Calu3 (cell line): ENCODE measurements around the gene PLEKHM3. TPM values are rescaled to one million over a fixed set of nuclear protein-coding genes. Genes with fewer than 3 reads are reported as not detected.

Experiments used
- BruUV-seq: library from RNA; stranded (reverse); fragments of 400-500 nt; replicated peaks from 2 replicates; lab custom pipeline; 2021; lab: Mats Ljungman, UMichigan
- CTCF ChIA-PET: fragments of 300-600 bp; sonication (Branson Sonifier 250); formaldehyde crosslinking; loops from one replicate; lab custom pipeline; 2022; ENCODE audit warnings: antibody characterized with exemption; lab: Charles Lee
- DNase-seq: peaks from one replicate; pipeline ENCODE4 v3.0.0; 2022
- H3K27ac Mint-ChIP-seq: one replicate; pipeline ENCODE4 v1.8.0; 2022; ENCODE audit warnings: mixed read lengths; ENCODE audit not compliant: unreplicated experiment
- H3K27me3 Mint-ChIP-seq: one replicate; pipeline ENCODE4 v1.8.0; 2022; ENCODE audit warnings: mixed read lengths; ENCODE audit not compliant: unreplicated experiment
- H3K36me3 Mint-ChIP-seq: one replicate; pipeline ENCODE4 v1.8.0; 2022; ENCODE audit warnings: mild to moderate bottlenecking, moderate library complexity, mixed read lengths; ENCODE audit not compliant: insufficient read depth, unreplicated experiment
- H3K4me1 Mint-ChIP-seq: one replicate; pipeline ENCODE4 v1.8.0; 2022; ENCODE audit warnings: mild to moderate bottlenecking, low read depth, mixed read lengths; ENCODE audit not compliant: unreplicated experiment
- H3K4me3 Mint-ChIP-seq: one replicate; pipeline ENCODE4 v1.8.0; 2022; ENCODE audit warnings: mild to moderate bottlenecking, low read depth, moderate library complexity, mixed read lengths; ENCODE audit not compliant: unreplicated experiment
- H3K9me3 Mint-ChIP-seq: one replicate; pipeline ENCODE4 v1.8.0; 2022; ENCODE audit warnings: low read depth, mixed read lengths; ENCODE audit not compliant: unreplicated experiment
- intact Hi-C: fragments of 100-400 bp; cut with micrococcal nuclease; formaldehyde crosslinking; loops from one replicate; pipeline ENCODE4 v1.10.0; 2022; ENCODE audit not compliant: unreplicated experiment
- total RNA-seq: library from RNA; stranded (reverse); gene quantifications from 2 replicates; pipeline ENCODE4 v1.2.3, GENCODE V29; 2022
- TF ChIP-seq, protein P1 (sequence below): fragments of 200-600 bp; IDR thresholded peaks from one replicate; pipeline ENCODE4 v1.8.0; 2022; ENCODE audit warnings: antibody characterized with exemption; ENCODE audit not compliant: unreplicated experiment

Gene PLEKHM3
- total RNA-seq, 1 experiment from 2014 or later = 8.0 TPM

DNA sequence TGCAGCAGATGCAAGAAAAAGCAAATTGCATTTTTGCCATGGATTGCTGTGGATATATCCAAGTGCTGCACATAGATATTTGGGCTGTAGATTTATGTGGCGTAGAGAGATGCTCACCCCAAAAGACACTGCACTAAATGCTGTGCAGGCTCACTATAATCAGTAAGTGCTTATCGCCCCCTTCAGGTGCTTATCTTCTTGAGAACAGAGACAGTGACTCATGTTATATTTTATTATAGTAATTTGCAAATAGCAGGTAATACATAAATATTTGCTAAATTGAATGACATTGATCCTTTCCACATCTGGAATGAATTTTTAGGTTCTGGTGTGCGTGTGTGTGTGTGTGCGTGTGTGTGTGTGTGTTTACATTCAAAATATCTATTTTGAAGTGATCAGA lies 36.8 kb upstream of the PLEKHM3 start:
- H3K4me1 Mint-ChIP-seq = peaks cover 8% of the 10 kb centered on the region
- H3K36me3 Mint-ChIP-seq = no peaks in the 10 kb centered on the region
- H3K27ac Mint-ChIP-seq = no peak overlapping the region
- intact Hi-C loops = loop anchor here (1.0 kb wide), 1 partner anchor 316 kb away; no protein-coding TSS in a partner anchor
- TF ChIP-seq, protein P1, sequence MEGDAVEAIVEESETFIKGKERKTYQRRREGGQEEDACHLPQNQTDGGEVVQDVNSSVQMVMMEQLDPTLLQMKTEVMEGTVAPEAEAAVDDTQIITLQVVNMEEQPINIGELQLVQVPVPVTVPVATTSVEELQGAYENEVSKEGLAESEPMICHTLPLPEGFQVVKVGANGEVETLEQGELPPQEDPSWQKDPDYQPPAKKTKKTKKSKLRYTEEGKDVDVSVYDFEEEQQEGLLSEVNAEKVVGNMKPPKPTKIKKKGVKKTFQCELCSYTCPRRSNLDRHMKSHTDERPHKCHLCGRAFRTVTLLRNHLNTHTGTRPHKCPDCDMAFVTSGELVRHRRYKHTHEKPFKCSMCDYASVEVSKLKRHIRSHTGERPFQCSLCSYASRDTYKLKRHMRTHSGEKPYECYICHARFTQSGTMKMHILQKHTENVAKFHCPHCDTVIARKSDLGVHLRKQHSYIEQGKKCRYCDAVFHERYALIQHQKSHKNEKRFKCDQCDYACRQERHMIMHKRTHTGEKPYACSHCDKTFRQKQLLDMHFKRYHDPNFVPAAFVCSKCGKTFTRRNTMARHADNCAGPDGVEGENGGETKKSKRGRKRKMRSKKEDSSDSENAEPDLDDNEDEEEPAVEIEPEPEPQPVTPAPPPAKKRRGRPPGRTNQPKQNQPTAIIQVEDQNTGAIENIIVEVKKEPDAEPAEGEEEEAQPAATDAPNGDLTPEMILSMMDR = peak; percentile 35
- CTCF ChIA-PET = no interaction called here
- H3K27me3 Mint-ChIP-seq = peaks cover 18% of the 10 kb centered on the region
- no peak overlapping the region for H3K4me3 Mint-ChIP-seq
- no peaks in the 10 kb centered on the region for H3K9me3 Mint-ChIP-seq
- no TSS peak for BruUV-seq
- peak; percentile 36 for DNase-seq

DNA sequence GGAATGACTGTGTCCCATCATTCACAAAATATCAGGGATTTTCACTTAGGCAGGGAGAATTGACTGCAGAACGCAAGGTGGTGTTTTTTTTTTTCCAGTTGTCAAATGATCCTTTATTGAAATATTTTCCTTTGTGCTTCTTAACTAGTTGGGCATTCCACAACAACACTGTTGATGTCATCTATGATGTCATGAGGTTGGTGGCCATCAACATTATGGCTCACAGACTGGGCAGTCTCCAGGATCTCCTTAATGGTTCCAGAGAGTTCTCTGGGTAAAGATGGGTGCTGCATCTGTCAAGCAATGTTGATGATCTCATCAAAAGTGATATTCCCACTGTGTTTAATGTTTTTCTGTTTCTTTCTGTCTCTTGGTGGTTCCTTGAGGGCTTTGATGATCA lies 31.8 kb upstream of the PLEKHM3 start:
- Mint-ChIP-seq H3K27ac (no peak overlapping the region), H3K27me3 (peaks cover 16% of the 10 kb centered on the region), H3K36me3 (no peaks in the 10 kb centered on the region), H3K9me3 (no peaks in the 10 kb centered on the region), H3K4me3 (no peak overlapping the region), H3K4me1 (no peaks in the 10 kb centered on the region)
- DNase-seq = no peak
- intact Hi-C loops = no loop called here
- no TSS peak for BruUV-seq
- TF ChIP-seq, protein P1 = no peak
- CTCF ChIA-PET = interaction anchor here (0.7 kb wide), 1 partner anchor 48 kb away, joined by 3 read pairs; no protein-coding TSS in a partner anchor

DNA sequence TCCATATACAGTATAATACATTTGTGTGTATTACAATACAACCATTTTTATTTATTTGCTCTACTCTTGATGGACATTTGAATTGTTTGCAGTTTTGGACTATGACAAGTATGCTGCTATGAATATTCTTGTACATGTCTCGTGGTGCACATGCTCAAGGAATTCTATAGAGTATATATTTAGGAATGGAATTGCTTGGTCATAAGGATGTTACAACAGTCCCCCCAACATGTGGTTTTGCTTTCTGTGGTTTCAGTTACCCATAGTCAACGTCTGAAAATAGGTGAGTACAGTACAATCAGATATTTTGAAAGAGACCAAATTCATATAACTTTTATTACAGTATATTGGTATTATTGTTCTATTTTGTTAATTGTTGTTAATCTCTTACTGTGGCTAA lies 24.1 kb upstream of the PLEKHM3 start:
- no peak for DNase-seq
- H3K36me3 Mint-ChIP-seq = no peaks in the 10 kb centered on the region
- H3K4me1 Mint-ChIP-seq = peaks cover 5% of the 10 kb centered on the region
- H3K4me3 Mint-ChIP-seq = no peak overlapping the region
- CTCF ChIA-PET = no interaction called here
- H3K9me3 Mint-ChIP-seq = no peaks in the 10 kb centered on the region
- BruUV-seq = no TSS peak
- TF ChIP-seq, protein P1 = no peak
- H3K27ac Mint-ChIP-seq = no peak overlapping the region
- H3K27me3 Mint-ChIP-seq = no peaks in the 10 kb centered on the region
- intact Hi-C loops = no loop called here

DNA sequence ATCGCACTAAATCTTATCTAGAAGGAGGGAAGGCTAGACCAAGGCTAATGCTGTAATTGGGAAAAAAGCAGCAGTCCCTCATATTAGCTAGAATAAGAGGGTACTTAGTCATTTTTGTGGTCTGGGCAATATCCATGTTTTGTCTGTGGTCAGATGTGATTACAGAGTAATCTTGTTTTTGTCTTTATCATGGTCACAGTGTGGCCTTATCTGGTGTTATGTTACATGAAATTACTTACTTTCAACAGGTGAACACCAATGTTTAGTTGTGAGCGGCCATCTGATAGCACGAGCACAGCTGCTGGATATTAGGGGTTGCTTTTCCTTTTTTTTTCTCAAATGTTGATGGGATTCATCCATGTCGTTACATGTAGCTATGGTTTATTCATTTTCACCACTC lies 23.7 kb upstream of the PLEKHM3 start:
- no peak overlapping the region for H3K27ac Mint-ChIP-seq
- no peak overlapping the region for H3K4me3 Mint-ChIP-seq
- no peaks in the 10 kb centered on the region for H3K36me3 Mint-ChIP-seq
- CTCF ChIA-PET = no interaction called here
- no peaks in the 10 kb centered on the region for H3K27me3 Mint-ChIP-seq
- no TSS peak for BruUV-seq
- H3K4me1 Mint-ChIP-seq = peaks cover 5% of the 10 kb centered on the region
- no peaks in the 10 kb centered on the region for H3K9me3 Mint-ChIP-seq
- TF ChIP-seq, protein P1 = no peak
- no peak for DNase-seq
- intact Hi-C loops = no loop called here
